HG02642 (cell line): ENCODE measurements around the gene CNTNAP5.

Source experiments
- ATAC-seq: cut with Tn5 transposase; IDR thresholded peaks from one replicate; pipeline ENCODE4 v1.9.1; 2021; ENCODE audit warnings: mild to moderate bottlenecking; ENCODE audit not compliant: unreplicated experiment, poor library complexity

The CNTNAP5 gene

GRCh38 chr2:124575497-124575896 is 550.4 kb downstream of the CNTNAP5 start:
- ATAC-seq: no peak

GRCh38 chr2:124580263-124580662 is 555.2 kb downstream of the CNTNAP5 start:
- ATAC-seq: no peak

- no peak for ATAC-seq
Measured at GRCh38 chr2:124582387-124582786, 557.3 kb downstream of the CNTNAP5 start.

- no peak for ATAC-seq
Measured at GRCh38 chr2:124584615-124585014, 559.5 kb downstream of the CNTNAP5 start.

- no peak for ATAC-seq
Measured at GRCh38 chr2:124585277-124585676, 560.2 kb downstream of the CNTNAP5 start.

GRCh38 chr2:124586210-124586609 is 561.1 kb downstream of the CNTNAP5 start:
- ATAC-seq: no peak

GRCh38 chr2:124586835-124587234 is 561.7 kb downstream of the CNTNAP5 start:
- ATAC-seq: no peak

GRCh38 chr2:124589971-124590370 is 564.9 kb downstream of the CNTNAP5 start:
- ATAC-seq: no peak

GRCh38 chr2:124602759-124603158 is 577.7 kb downstream of the CNTNAP5 start:
- ATAC-seq: no peak

GRCh38 chr2:124604940-124605339 is 579.9 kb downstream of the CNTNAP5 start:
- no peak for ATAC-seq

GRCh38 chr2:124607679-124608078 is 582.6 kb downstream of the CNTNAP5 start:
- no peak for ATAC-seq

- ATAC-seq: no peak
Measured at GRCh38 chr2:124609667-124610066, 584.6 kb downstream of the CNTNAP5 start.

- no peak for ATAC-seq
Measured at GRCh38 chr2:124610141-124610540, 585.1 kb downstream of the CNTNAP5 start.

GRCh38 chr2:124610866-124611265 is 585.8 kb downstream of the CNTNAP5 start:
- ATAC-seq: no peak

- no peak for ATAC-seq
Measured at GRCh38 chr2:124623560-124623959, 598.5 kb downstream of the CNTNAP5 start.

- no peak for ATAC-seq
Measured at GRCh38 chr2:124625561-124625960, 600.5 kb downstream of the CNTNAP5 start.

GRCh38 chr2:124626993-124627392 is 601.9 kb downstream of the CNTNAP5 start:
- ATAC-seq: no peak

- no peak for ATAC-seq
Measured at GRCh38 chr2:124633812-124634211, 608.7 kb downstream of the CNTNAP5 start.

- no peak for ATAC-seq
Measured at GRCh38 chr2:124639524-124639923, 614.4 kb downstream of the CNTNAP5 start.

GRCh38 chr2:124640221-124640750 is 615.2 kb downstream of the CNTNAP5 start:
- no peak for ATAC-seq

- ATAC-seq: no peak
Measured at GRCh38 chr2:124646166-124646815, 621.2 kb downstream of the CNTNAP5 start.

GRCh38 chr2:124647245-124647644 is 622.2 kb downstream of the CNTNAP5 start:
- no peak for ATAC-seq
